Ascending aorta (tissue), 2 donors: ENCODE results near the gene NGRN. TPM values are rescaled to one million over a fixed set of nuclear protein-coding genes. Genes with fewer than 3 reads are reported as not detected.
A peak's percentile ranks its signal among the peaks of the same experiment; 100 is the strongest.
"Not testable (repeated sequence)": the region's sequence is repeated elsewhere in the genome, so short reads cannot be mapped to it uniquely, and the experiment has no call there.

Experiments
- DNase-seq, 2 donors: peaks; one replicate each; pipeline ENCODE4 v3.0.0-alpha.2; 2019; ENCODE audit warnings: low spot score in 2 of 2
- H3K27ac ChIP-seq, 2 donors: fragments of 200-600 bp; sonication (generic); one replicate each; pipeline ENCODE4 v1.5.1; 2016 to 2017; ENCODE audit warnings: mild to moderate bottlenecking in 1 of 2
- H3K27me3 ChIP-seq: fragments of 200-600 bp; sonication (generic); one replicate; pipeline ENCODE4 v1.5.1; 2017
- H3K36me3 ChIP-seq, 2 donors: fragments of 200-600 bp; sonication (generic); one replicate each; pipeline ENCODE4 v1.5.1; 2016
- H3K4me1 ChIP-seq, 2 donors: fragments of 200-600 bp; sonication (generic); one replicate each; pipeline ENCODE4 v1.5.1; 2016 to 2017; ENCODE audit warnings: mild to moderate bottlenecking in 1 of 2
- H3K4me3 ChIP-seq, 2 donors: fragments of 200-600 bp; sonication (generic); one replicate each; pipeline ENCODE4 v1.5.1; 2016 to 2017; ENCODE audit warnings: mild to moderate bottlenecking in 1 of 2
- H3K9me3 ChIP-seq, 2 donors: fragments of 200-600 bp; sonication (generic); one replicate each; pipeline ENCODE4 v1.5.1; 2016
- intact Hi-C: fragments of 100-400 bp; cut with DNase I; formaldehyde crosslinking; loops from one replicate; pipeline ENCODE4 v1.15.1; 2023
- total RNA-seq: library from RNA; depleted of rRNA; stranded (reverse); fragments of >200 nt; gene quantifications from one replicate; pipeline ENCODE4 v1.1.0, GENCODE V29; 2016
- TF ChIP-seq, protein P1 (sequence below), 3 experiments: fragments of 200-600 bp in 2 of 3; fragments of 450-650 bp in 1 of 3; sonication (generic) in 2 of 3; IDR thresholded peaks; one replicate each; pipeline ENCODE4 v1.5.1; 2016 to 2019; ENCODE audit warnings: antibody characterized with exemption in 3 of 3, mild to moderate bottlenecking in 1 of 3, moderate library complexity in 1 of 3

Gene NGRN
- total RNA-seq, 1 donor from 2014 or later, result 58.0 TPM

DNA sequence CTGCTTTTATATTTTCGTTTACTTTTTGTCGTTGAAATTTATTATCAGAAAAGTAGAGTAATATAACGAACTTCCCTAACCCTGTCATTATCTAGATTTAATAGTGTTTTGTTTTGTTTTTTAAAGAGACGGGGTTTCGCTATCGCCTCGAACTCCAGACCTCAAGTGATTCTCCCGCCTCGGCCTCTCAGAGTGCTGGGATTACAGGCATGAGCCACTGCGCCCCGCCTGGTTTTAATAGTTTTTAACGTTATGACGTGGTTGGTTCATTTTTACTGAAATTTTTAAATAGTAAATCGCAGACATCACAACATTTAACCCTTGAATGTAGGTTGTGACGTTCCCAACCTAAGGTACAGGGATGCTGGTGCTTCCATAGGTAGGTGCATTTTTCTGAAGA is 1.0 kb downstream of the NGRN start:
- Histone ChIP-seq H3K9me3 (no peaks in the 10 kb centered on the region), H3K4me1 (peaks cover 4 to 27% of the 10 kb centered on the region in 2 donors), H3K36me3 (peaks cover 12 to 18% of the 10 kb centered on the region in 2 donors), H3K27ac (peak overlapping the region; percentile 89 to 98), H3K27me3 (no peaks in the 10 kb centered on the region), H3K4me3 (peak overlapping the region; percentile 62 to 71)
- peak in 1 of 2 donors; percentile 67 for DNase-seq
- intact Hi-C loops, result no loop called here
- TF ChIP-seq, protein P1, sequence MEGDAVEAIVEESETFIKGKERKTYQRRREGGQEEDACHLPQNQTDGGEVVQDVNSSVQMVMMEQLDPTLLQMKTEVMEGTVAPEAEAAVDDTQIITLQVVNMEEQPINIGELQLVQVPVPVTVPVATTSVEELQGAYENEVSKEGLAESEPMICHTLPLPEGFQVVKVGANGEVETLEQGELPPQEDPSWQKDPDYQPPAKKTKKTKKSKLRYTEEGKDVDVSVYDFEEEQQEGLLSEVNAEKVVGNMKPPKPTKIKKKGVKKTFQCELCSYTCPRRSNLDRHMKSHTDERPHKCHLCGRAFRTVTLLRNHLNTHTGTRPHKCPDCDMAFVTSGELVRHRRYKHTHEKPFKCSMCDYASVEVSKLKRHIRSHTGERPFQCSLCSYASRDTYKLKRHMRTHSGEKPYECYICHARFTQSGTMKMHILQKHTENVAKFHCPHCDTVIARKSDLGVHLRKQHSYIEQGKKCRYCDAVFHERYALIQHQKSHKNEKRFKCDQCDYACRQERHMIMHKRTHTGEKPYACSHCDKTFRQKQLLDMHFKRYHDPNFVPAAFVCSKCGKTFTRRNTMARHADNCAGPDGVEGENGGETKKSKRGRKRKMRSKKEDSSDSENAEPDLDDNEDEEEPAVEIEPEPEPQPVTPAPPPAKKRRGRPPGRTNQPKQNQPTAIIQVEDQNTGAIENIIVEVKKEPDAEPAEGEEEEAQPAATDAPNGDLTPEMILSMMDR (IDR thresholded peaks at IDR 0.05), result no peak

DNA sequence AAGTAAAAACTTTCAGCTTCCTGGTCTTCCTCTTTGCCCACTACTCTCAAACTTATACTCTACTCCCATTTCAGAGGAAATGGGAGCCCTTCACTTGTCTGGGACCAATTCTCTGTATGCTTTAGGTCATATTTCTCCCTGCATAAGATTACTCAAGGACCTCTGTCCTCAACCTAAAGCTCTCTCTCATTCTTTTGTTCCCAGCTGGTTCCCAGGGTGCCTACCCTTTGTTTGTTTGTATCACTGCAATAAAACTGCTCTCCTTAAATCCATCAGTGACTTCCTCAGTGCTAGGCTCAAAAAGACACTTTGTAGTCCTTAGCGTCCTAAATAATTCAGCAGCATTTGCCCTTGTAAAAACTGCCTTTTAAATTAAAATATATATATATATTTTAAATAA is 2.9 kb downstream of the NGRN start:
- Histone ChIP-seq H3K9me3 (no peaks in the 10 kb centered on the region), H3K27me3 (no peaks in the 10 kb centered on the region), H3K4me1 (peaks cover 4 to 27% of the 10 kb centered on the region in 2 donors), H3K4me3 (peak overlapping the region in 1 of 2 donors; percentile 71), H3K36me3 (peaks cover 22 to 37% of the 10 kb centered on the region in 2 donors), H3K27ac (no peak overlapping the region)
- DNase-seq, result no peak
- TF ChIP-seq, protein P1 (IDR thresholded peaks at IDR 0.05), result no peak
- intact Hi-C loops, result no loop called here

DNA sequence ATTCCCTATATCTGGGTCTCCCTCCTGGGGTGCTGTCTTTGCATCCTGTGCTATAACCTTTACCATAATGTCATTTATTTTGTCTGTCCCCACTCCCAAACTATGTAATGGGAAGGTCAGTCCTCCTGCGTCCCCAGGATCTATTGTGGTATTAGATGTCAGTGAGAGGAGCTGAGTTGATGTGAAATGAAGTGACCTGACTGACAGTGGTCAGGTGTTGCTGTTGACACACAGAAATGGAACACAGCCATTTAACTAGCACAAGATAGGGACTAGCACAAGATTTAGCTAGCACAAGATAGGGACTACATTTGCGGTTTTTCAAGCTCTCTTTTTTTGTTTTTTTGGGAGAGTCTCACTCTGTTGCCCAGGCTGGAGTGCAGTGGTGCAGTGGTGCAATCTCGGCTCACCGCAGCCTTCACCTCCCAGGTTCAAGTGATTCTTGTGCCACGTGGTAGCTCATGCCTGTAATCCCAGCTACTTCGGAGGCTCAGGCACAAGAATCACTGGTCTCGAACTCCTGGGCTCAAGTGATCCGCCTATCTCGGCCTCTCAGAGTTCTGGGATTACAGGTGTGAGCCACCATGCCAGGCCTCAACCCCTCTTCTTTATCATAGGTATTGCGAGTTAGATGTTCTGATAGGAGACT is 5.2 kb downstream of the NGRN start:
- no peaks in the 10 kb centered on the region for H3K9me3 ChIP-seq
- no peaks in the 10 kb centered on the region for H3K27me3 ChIP-seq
- no peak overlapping the region for H3K4me3 ChIP-seq
- peaks cover 32 to 57% of the 10 kb centered on the region in 2 donors for H3K36me3 ChIP-seq
- H3K4me1 ChIP-seq, result peaks cover 4 to 19% of the 10 kb centered on the region in 2 donors
- TF ChIP-seq, protein P1 (IDR thresholded peaks at IDR 0.05), result no peak
- peak in 1 of 2 donors; percentile 35 for DNase-seq
- no peak overlapping the region for H3K27ac ChIP-seq
- intact Hi-C loops, result no loop called here

DNA sequence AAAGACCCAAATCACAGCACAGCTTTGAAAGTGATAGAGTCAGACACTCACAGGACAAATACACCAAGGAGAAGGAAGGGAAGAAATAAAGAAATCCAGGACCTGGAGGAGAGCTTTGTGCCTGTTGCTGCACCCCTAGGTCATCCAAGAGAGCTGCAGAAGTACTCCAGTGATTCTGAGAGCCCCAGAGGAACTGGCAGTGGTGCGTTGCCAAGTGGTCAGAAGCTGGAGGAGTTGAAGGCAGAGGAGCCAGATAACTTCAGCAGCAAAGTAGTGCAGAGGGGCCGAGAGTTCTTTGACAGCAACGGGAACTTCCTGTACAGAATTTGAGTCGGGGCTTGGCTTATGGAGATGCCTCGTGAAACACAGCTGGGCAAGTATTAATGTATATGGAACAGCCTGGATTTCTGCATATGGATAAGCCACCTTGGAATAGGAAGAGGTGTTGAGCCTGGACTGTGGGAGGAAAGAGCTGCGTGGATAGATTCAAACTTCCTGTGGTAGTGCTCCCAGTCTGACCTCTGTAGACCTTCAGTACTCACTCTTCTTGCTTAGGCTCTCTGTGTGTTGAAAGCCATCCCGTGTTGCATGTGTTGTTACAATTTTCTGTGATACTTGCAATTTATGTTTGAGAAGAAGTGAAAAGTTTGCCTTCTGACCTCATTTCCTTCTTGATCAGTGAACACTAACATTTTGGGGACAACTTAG is 6.1 kb downstream of the NGRN start:
- Histone ChIP-seq H3K4me3 (no peak overlapping the region), H3K9me3 (no peaks in the 10 kb centered on the region), H3K27ac (no peak overlapping the region), H3K36me3 (peaks cover 32 to 57% of the 10 kb centered on the region in 2 donors), H3K4me1 (peaks cover 4 to 19% of the 10 kb centered on the region in 2 donors), H3K27me3 (no peaks in the 10 kb centered on the region)
- peak in 1 of 2 donors; percentile 18 for DNase-seq
- TF ChIP-seq, protein P1 (IDR thresholded peaks at IDR 0.05), result no peak
- intact Hi-C loops, result no loop called here

DNA sequence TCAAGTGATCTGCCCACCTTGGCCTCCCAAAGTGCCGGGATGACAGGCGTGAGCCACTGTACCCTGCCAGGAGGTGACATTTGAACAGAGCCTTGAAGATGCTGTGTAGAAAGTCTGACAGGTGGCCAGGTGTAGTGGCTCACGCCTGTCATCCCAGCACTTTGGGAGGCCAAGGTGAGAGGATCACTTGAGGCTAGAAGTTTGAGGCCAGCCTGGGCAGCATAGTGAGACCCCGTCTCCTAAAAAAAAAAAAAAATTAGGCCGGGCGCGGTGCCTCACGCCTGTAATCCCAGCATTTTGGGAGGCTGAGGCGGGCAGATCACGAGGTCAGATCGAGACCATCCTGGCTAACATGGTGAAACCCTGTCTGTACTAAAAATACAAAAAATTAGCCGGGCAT is 13.0 kb downstream of the NGRN start:
- intact Hi-C loops, DNase-seq: not testable (repeated sequence)

DNA sequence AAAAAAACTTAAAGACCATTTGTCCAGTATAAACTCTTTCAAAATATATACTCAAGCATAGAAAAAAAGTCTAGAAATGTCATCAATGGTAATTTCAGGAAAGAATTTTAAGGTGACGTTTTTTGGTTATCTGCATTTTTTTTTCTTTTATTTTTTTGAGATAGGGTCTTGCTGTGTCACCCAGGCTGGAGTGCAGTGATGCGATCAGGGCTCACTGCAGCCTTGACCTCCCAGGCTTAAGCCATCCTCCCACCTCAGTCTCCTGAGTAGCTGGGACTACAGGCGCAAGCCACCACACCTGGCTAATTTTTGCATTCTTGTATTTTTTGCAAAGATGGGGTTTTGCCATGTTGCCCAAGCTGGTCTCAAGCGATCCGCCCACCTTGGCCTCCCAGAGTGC is 15.3 kb downstream of the NGRN start:
- DNase-seq, H3K27ac ChIP-seq, H3K4me3 ChIP-seq, H3K36me3 ChIP-seq, H3K27me3 ChIP-seq, H3K9me3 ChIP-seq, intact Hi-C loops, H3K4me1 ChIP-seq: not testable (repeated sequence)

More for the DNA sequence above, 13.0 kb downstream of the NGRN start:
- not testable (repeated sequence) for H3K27ac ChIP-seq, H3K4me1 ChIP-seq, H3K9me3 ChIP-seq, H3K4me3 ChIP-seq, H3K27me3 ChIP-seq
- H3K36me3 ChIP-seq, result peaks cover 9 to 19% of the 10 kb centered on the region in 2 donors

DNA sequence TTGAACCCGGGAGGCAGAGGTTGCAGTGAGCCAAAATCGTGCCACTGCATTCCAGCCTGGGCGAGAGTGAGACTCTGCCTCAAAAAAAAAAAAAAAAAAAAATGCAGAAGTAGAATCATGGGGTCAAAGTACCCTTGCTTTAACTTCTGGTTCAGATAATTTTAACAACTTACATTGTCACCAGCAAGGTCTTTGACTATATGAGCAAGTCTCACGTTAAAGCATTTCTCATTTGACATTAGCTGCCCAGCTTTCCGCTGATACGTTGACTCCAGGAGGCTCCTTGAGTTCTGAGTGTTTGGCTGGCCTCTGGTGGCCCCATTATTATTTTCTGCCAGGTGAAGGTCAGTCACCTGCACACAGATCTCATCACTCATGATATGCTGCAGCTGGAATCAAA is 16.2 kb downstream of the NGRN start:
- H3K9me3 ChIP-seq, intact Hi-C loops, H3K36me3 ChIP-seq, H3K27ac ChIP-seq, DNase-seq, H3K27me3 ChIP-seq, H3K4me3 ChIP-seq, H3K4me1 ChIP-seq: not testable (repeated sequence)
